Measurements from ENCODE around the gene LRP3. TPM values are rescaled to one million over a fixed set of nuclear protein-coding genes. Genes with fewer than 3 reads are reported as not detected.

Gene LRP3
- total and polyA plus RNA-seq, 2 experiments from 2014 or later, result 3.5 to 62.7 TPM

- no peak overlapping the region for H3K4me3 Mint-ChIP-seq
- H3K27ac Mint-ChIP-seq, result no peak overlapping the region
- no peaks in the 10 kb centered on the region for H3K36me3 ChIP-seq (ENCODE audit: insufficient read depth)
- H3K4me2 ChIP-seq, result no peak overlapping the region
- no peak overlapping the region for H2AFZ ChIP-seq
- H3K4me1 Mint-ChIP-seq, result peaks cover 10% of the 10 kb centered on the region; the same call in 2 of the 3 replicates
- no peak for ATAC-seq
- no peaks in the 10 kb centered on the region for H3F3A ChIP-seq (replicated peaks; ENCODE audit: low read depth)
- no peak overlapping the region for H3K27ac ChIP-seq (ENCODE audit: low read depth)
- peaks cover 23% of the 10 kb centered on the region for H3K9me3 Mint-ChIP-seq
- no peak overlapping the region for H3K4me3 ChIP-seq
- H4K20me1 ChIP-seq (replicated peaks; ENCODE audit: insufficient read depth), result peaks cover 4% of the 10 kb centered on the region; the same call in 1 of the 2 replicates
- no peaks in the 10 kb centered on the region for H3K27me3 ChIP-seq (ENCODE audit: insufficient read depth)
- no peak for DNase-seq (ENCODE audit: low spot score)
- H3K79me2 ChIP-seq (replicated peaks; ENCODE audit: insufficient read depth), result no peaks in the 10 kb centered on the region; the same call in 1 of the 2 replicates
- no peaks in the 10 kb centered on the region for H3K9me2 ChIP-seq (ENCODE audit: insufficient read depth)
- H3K4me1 ChIP-seq (ENCODE audit: insufficient read depth), result peaks cover 3% of the 10 kb centered on the region
- peaks cover 10% of the 10 kb centered on the region; the same call in 2 of the 3 replicates for H3K36me3 Mint-ChIP-seq (ENCODE audit: low read depth)
- TF ChIP-seq ZNF462 (CRISPR knock-in tag; IDR thresholded peaks at IDR 0.05) (no peak), REST (IDR thresholded peaks at IDR 0.05; ENCODE audit: unreplicated experiment) (no peak), ZNF331 (CRISPR knock-in tag; IDR thresholded peaks at IDR 0.05; ENCODE audit: low read depth) (no peak), STAT1 (IDR thresholded peaks at IDR 0.05; ENCODE audit: unreplicated experiment) (no peak), JUNB (IDR thresholded peaks at IDR 0.05; ENCODE audit: unreplicated experiment) (no peak), NANOG (IDR thresholded peaks at IDR 0.05; ENCODE audit: borderline replicate concordance) (no peak), CTCF (conservative IDR thresholded peaks at IDR 0.05; ENCODE audit: low read depth in 2 of 2) (no peak), CREB1 (CRISPR knock-in tag; IDR thresholded peaks at IDR 0.05; ENCODE audit: low read depth) (no peak)
- peaks cover 12% of the 10 kb centered on the region for H3K27me3 Mint-ChIP-seq (ENCODE audit: insufficient read depth, low read depth, poor library complexity)
These were observed 22.8 kb upstream of the LRP3 start for GRCh38 chr19:33171222-33171795.
